WTC11 (cell line): ENCODE measurements around the gene GAL3ST3. TPM values are rescaled to one million over a fixed set of nuclear protein-coding genes. Genes with fewer than 3 reads are reported as not detected.

Source experiments
- ATAC-seq: fragments of 200-7000 bp; cut with Tn5 transposase; 2 replicates; pipeline ENCODE4 v1.10.0; 2021; ENCODE audit warnings: mild to moderate bottlenecking, moderate library complexity
- CTCF ChIA-PET: fragments of 300-600 bp; sonication (Branson Sonifier 250); formaldehyde crosslinking; loops from one replicate; lab custom pipeline; 2021; ENCODE audit warnings: antibody characterized with exemption; lab: Charles Lee
- POLR2A ChIA-PET: fragments of 350-600 bp; sonication (Branson Sonifier 250); formaldehyde crosslinking; loops from one replicate; lab custom pipeline; 2021; ENCODE audit warnings: antibody characterized with exemption; lab: Charles Lee
- DNase-seq: peaks from one replicate; pipeline ENCODE4 v3.0.0; 2021; ENCODE audit warnings: low spot score
- H3K27ac Mint-ChIP-seq: 2 replicates; pipeline ENCODE4 v1.8.0; 2021; ENCODE audit warnings: mixed read lengths
- H3K27me3 Mint-ChIP-seq: 2 replicates; pipeline ENCODE4 v1.8.0; 2021; ENCODE audit warnings: low read depth, mild to moderate bottlenecking, moderate library complexity, mixed read lengths
- H3K36me3 Mint-ChIP-seq: 2 replicates; pipeline ENCODE4 v1.8.0; 2021; ENCODE audit warnings: mixed read lengths
- H3K4me1 Mint-ChIP-seq: 2 replicates; pipeline ENCODE4 v1.8.0; 2022; ENCODE audit warnings: mixed read lengths
- H3K4me3 Mint-ChIP-seq: 2 replicates; pipeline ENCODE4 v1.8.0; 2021; ENCODE audit warnings: mild to moderate bottlenecking, moderate library complexity, mixed read lengths
- H3K9me3 Mint-ChIP-seq: 2 replicates; pipeline ENCODE4 v1.8.0; 2021; ENCODE audit warnings: mixed read lengths
- CBFB ChIP-seq: sonication (generic); formaldehyde crosslinking; IDR thresholded peaks from 2 replicates; pipeline ENCODE4 v1.8.1; 2022; ENCODE audit warnings: mild to moderate bottlenecking, low read depth, missing genetic modification reagents
- CREB1 ChIP-seq: sonication (generic); formaldehyde crosslinking; IDR thresholded peaks from 2 replicates; pipeline ENCODE4 v1.8.0; 2023; ENCODE audit warnings: mild to moderate bottlenecking, missing genetic modification reagents
- CREM ChIP-seq: sonication (generic); formaldehyde crosslinking; IDR thresholded peaks from 2 replicates; pipeline ENCODE4 v1.8.1; 2022; ENCODE audit warnings: mild to moderate bottlenecking, missing genetic modification reagents, moderate library complexity
- KAT7 ChIP-seq: sonication (generic); formaldehyde crosslinking; IDR thresholded peaks from 2 replicates; pipeline ENCODE4 v1.8.1; 2023; ENCODE audit warnings: missing genetic modification reagents, mild to moderate bottlenecking, borderline replicate concordance
- NFATC4 ChIP-seq: fragments of 250-450 bp; sonication (Bioruptor Pico); IDR thresholded peaks from 2 replicates; pipeline ENCODE4 v1.9.0; 2021; ENCODE audit warnings: mild to moderate bottlenecking
- NR1H2 ChIP-seq: sonication (generic); formaldehyde crosslinking; IDR thresholded peaks from 2 replicates; pipeline ENCODE4 v1.9.0; 2021; ENCODE audit warnings: mild to moderate bottlenecking, moderate library complexity, missing genetic modification reagents
- NR3C1 ChIP-seq: sonication (generic); formaldehyde crosslinking; conservative IDR thresholded peaks from 2 replicates; pipeline ENCODE4 v1.8.1; 2023; ENCODE audit warnings: low read depth, mild to moderate bottlenecking, missing genetic modification reagents
- PREB ChIP-seq: sonication (generic); formaldehyde crosslinking; IDR thresholded peaks from 2 replicates; pipeline ENCODE4 v1.8.1; 2022; ENCODE audit warnings: mild to moderate bottlenecking, missing genetic modification reagents, moderate library complexity, borderline replicate concordance
- PRRX2 ChIP-seq: fragments of 250-450 bp; sonication (Bioruptor Pico); IDR thresholded peaks from 2 replicates; pipeline ENCODE4 v1.8.0; 2021; ENCODE audit warnings: mild to moderate bottlenecking
- ZNF425 ChIP-seq: fragments of 250-450 bp; sonication (Bioruptor Pico); conservative IDR thresholded peaks from 2 replicates; pipeline ENCODE4 v1.9.0; 2021; ENCODE audit warnings: mild to moderate bottlenecking
- total RNA-seq: library from RNA; stranded (reverse); gene quantifications from 3 replicates; pipeline ENCODE4 v1.2.3, GENCODE V29; 2021
- TF ChIP-seq, protein P1 (sequence below): sonication (generic); formaldehyde crosslinking; IDR thresholded peaks from 2 replicates; pipeline ENCODE4 v1.8.0; 2023; ENCODE audit warnings: missing genetic modification reagents, mild to moderate bottlenecking, borderline replicate concordance
- TF ChIP-seq, protein P2 (sequence below): sonication (generic); formaldehyde crosslinking; IDR thresholded peaks from 2 replicates; pipeline ENCODE4 v1.8.1; 2022; ENCODE audit warnings: low read depth, mild to moderate bottlenecking, moderate library complexity, missing genetic modification reagents, borderline replicate concordance
- TF ChIP-seq, protein P3 (sequence below): fragments of 250-450 bp; sonication (Bioruptor Pico); IDR thresholded peaks from 2 replicates; pipeline ENCODE4 v1.9.0; 2021; ENCODE audit warnings: mild to moderate bottlenecking, borderline replicate concordance

The GAL3ST3 gene
- total RNA-seq, 1 experiment from 2014 or later = 21.3 TPM

- TF ChIP-seq KAT7 (CRISPR knock-in tag) (no peak), PREB (no peak), CREB1 (no peak)
These were observed 34.0 kb downstream of the GAL3ST3 start (continued) for GRCh38 chr11:66014804-66015453.

DNA sequence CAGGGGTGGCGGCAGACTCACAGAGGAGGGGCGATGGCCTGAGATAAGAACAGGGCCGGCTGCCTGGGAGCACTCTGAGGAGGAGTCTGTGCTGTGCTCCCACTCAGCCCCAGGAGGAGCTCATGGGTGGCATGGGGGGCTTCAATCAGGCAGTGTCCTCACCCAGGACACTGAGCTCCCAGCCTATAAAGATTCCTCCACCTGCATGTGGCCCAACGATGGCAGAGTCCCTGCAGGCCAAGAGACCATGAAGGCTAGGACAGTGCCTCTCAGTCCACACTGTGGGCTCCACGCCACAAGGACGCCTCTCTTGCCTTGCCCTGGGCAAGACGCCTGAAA lies 35.2 kb downstream of the GAL3ST3 start:
- H3K9me3 Mint-ChIP-seq = no peaks in the 10 kb centered on the region
- H3K27me3 Mint-ChIP-seq = peaks cover 22% of the 10 kb centered on the region
- no peak for ATAC-seq
- DNase-seq = no peak
- H3K36me3 Mint-ChIP-seq = no peaks in the 10 kb centered on the region
- no peak overlapping the region for H3K4me3 Mint-ChIP-seq
- CTCF ChIA-PET = interaction anchor here (0.6 to 3.5 kb wide), 6 partner anchors 9 to 685 kb away, joined by 3 to 42 read pairs (median 12); partner anchors contain the start of gene FIBP
- POLR2A ChIA-PET = no interaction called here
- TF ChIP-seq NFATC4 (CRISPR knock-in tag) = no peak
- TF ChIP-seq NR1H2 (CRISPR knock-in tag) = no peak
- TF ChIP-seq, protein P1, sequence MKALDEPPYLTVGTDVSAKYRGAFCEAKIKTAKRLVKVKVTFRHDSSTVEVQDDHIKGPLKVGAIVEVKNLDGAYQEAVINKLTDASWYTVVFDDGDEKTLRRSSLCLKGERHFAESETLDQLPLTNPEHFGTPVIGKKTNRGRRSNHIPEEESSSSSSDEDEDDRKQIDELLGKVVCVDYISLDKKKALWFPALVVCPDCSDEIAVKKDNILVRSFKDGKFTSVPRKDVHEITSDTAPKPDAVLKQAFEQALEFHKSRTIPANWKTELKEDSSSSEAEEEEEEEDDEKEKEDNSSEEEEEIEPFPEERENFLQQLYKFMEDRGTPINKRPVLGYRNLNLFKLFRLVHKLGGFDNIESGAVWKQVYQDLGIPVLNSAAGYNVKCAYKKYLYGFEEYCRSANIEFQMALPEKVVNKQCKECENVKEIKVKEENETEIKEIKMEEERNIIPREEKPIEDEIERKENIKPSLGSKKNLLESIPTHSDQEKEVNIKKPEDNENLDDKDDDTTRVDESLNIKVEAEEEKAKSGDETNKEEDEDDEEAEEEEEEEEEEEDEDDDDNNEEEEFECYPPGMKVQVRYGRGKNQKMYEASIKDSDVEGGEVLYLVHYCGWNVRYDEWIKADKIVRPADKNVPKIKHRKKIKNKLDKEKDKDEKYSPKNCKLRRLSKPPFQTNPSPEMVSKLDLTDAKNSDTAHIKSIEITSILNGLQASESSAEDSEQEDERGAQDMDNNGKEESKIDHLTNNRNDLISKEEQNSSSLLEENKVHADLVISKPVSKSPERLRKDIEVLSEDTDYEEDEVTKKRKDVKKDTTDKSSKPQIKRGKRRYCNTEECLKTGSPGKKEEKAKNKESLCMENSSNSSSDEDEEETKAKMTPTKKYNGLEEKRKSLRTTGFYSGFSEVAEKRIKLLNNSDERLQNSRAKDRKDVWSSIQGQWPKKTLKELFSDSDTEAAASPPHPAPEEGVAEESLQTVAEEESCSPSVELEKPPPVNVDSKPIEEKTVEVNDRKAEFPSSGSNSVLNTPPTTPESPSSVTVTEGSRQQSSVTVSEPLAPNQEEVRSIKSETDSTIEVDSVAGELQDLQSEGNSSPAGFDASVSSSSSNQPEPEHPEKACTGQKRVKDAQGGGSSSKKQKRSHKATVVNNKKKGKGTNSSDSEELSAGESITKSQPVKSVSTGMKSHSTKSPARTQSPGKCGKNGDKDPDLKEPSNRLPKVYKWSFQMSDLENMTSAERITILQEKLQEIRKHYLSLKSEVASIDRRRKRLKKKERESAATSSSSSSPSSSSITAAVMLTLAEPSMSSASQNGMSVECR (CRISPR knock-in tag) = no peak
- no peak for TF ChIP-seq CBFB (CRISPR knock-in tag)
- no peak for TF ChIP-seq CREM (CRISPR knock-in tag)
- TF ChIP-seq, protein P2, sequence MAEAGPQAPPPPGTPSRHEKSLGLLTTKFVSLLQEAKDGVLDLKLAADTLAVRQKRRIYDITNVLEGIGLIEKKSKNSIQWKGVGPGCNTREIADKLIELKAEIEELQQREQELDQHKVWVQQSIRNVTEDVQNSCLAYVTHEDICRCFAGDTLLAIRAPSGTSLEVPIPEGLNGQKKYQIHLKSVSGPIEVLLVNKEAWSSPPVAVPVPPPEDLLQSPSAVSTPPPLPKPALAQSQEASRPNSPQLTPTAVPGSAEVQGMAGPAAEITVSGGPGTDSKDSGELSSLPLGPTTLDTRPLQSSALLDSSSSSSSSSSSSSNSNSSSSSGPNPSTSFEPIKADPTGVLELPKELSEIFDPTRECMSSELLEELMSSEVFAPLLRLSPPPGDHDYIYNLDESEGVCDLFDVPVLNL (CRISPR knock-in tag) = no peak
- no peak for TF ChIP-seq NR3C1 (CRISPR knock-in tag)
- no peak for TF ChIP-seq ZNF425 (CRISPR knock-in tag)
- TF ChIP-seq PRRX2 = no peak
- TF ChIP-seq, protein P3, sequence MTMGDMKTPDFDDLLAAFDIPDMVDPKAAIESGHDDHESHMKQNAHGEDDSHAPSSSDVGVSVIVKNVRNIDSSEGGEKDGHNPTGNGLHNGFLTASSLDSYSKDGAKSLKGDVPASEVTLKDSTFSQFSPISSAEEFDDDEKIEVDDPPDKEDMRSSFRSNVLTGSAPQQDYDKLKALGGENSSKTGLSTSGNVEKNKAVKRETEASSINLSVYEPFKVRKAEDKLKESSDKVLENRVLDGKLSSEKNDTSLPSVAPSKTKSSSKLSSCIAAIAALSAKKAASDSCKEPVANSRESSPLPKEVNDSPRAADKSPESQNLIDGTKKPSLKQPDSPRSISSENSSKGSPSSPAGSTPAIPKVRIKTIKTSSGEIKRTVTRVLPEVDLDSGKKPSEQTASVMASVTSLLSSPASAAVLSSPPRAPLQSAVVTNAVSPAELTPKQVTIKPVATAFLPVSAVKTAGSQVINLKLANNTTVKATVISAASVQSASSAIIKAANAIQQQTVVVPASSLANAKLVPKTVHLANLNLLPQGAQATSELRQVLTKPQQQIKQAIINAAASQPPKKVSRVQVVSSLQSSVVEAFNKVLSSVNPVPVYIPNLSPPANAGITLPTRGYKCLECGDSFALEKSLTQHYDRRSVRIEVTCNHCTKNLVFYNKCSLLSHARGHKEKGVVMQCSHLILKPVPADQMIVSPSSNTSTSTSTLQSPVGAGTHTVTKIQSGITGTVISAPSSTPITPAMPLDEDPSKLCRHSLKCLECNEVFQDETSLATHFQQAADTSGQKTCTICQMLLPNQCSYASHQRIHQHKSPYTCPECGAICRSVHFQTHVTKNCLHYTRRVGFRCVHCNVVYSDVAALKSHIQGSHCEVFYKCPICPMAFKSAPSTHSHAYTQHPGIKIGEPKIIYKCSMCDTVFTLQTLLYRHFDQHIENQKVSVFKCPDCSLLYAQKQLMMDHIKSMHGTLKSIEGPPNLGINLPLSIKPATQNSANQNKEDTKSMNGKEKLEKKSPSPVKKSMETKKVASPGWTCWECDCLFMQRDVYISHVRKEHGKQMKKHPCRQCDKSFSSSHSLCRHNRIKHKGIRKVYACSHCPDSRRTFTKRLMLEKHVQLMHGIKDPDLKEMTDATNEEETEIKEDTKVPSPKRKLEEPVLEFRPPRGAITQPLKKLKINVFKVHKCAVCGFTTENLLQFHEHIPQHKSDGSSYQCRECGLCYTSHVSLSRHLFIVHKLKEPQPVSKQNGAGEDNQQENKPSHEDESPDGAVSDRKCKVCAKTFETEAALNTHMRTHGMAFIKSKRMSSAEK = no peak
- H3K4me1 Mint-ChIP-seq = no peaks in the 10 kb centered on the region
- H3K27ac Mint-ChIP-seq = no peak overlapping the region
